Measurements from ENCODE around the gene SH3D19. TPM values are rescaled to one million over a fixed set of nuclear protein-coding genes. Genes with fewer than 3 reads are reported as not detected.
"Not testable (repeated sequence)": the region's sequence is repeated elsewhere in the genome, so short reads cannot be mapped to it uniquely, and the experiment has no call there.

Gene SH3D19
- total RNA-seq, 2 experiments from 2014 or later = not detected

- Mint-ChIP-seq H3K9me3 (peaks cover 1% of the 10 kb centered on the region), H3K36me3 (no peaks in the 10 kb centered on the region), H3K27me3 (peaks cover 30% of the 10 kb centered on the region), H3K4me1 (no peaks in the 10 kb centered on the region), H3K27ac (no peak overlapping the region), H3K4me3 (no peak overlapping the region)
- no peak for DNase-seq
Observed at GRCh38 chr4:151331276-151332042, 6.1 kb upstream of the SH3D19 start.

DNA sequence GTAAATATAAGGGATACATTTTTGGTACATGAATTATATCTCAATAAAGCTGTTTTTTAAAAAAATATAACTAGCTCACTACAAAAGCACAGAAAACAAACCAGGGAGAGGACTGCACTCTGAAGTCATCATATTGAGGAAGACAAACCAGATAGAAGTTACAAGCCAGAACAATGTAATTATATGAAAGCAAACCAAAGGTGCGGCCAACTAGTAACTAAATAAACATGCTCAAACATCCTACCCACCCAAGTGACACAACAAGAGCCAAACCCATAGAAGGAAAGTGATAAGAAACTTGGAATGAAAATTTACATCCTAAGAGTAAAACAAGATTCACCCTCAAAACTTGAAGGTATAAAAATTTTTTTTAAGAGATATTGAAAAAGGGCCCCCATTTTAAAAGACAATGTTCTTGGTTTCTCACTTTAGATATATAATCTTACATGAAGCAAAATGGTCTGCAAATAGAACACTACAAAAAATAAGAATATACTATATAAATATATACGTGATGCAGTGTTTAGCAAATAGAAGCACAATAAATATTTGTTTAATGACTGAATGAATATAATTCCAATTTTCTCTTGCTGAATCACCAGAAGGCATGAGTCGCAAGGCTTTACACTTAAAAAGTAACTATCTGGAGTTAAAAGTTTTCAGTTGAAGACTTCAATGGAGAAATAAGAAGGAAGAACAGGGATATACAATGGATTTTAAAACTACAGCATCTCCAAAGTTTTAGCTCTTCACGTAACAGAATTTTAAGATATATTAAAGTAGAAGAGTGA, 4.0 kb upstream of the SH3D19 start:
- H3K36me3 Mint-ChIP-seq = no peaks in the 10 kb centered on the region
- no peak for DNase-seq
- H3K4me3 Mint-ChIP-seq = no peak overlapping the region
- peaks cover 1% of the 10 kb centered on the region for H3K9me3 Mint-ChIP-seq
- peaks cover 39% of the 10 kb centered on the region for H3K27me3 Mint-ChIP-seq
- H3K4me1 Mint-ChIP-seq = peaks cover 3% of the 10 kb centered on the region
- no peak overlapping the region for H3K27ac Mint-ChIP-seq

- Mint-ChIP-seq H3K4me3 (peak overlapping the region; percentile 81), H3K36me3 (no peaks in the 10 kb centered on the region), H3K4me1 (peaks cover 6% of the 10 kb centered on the region), H3K27ac (no peak overlapping the region), H3K9me3 (no peaks in the 10 kb centered on the region), H3K27me3 (peaks cover 61% of the 10 kb centered on the region)
- DNase-seq = no peak
Observed at GRCh38 chr4:151325949-151326246, 493 bp upstream of the SH3D19 start.

GRCh38 chr4:151324752-151325110, 674 bp downstream of the SH3D19 start:
- Mint-ChIP-seq H3K27ac (no peak overlapping the region), H3K4me3 (peak overlapping the region; percentile 15), H3K9me3 (no peaks in the 10 kb centered on the region), H3K27me3 (peaks cover 69% of the 10 kb centered on the region), H3K36me3 (no peaks in the 10 kb centered on the region), H3K4me1 (peaks cover 6% of the 10 kb centered on the region)
- peak; percentile 28 for DNase-seq

- no peak for DNase-seq
- Mint-ChIP-seq H3K9me3 (no peaks in the 10 kb centered on the region), H3K27ac (no peak overlapping the region), H3K4me3 (no peak overlapping the region), H3K27me3 (peaks cover 69% of the 10 kb centered on the region), H3K36me3 (no peaks in the 10 kb centered on the region), H3K4me1 (peaks cover 6% of the 10 kb centered on the region)
Observed at GRCh38 chr4:151324124-151324751, 1.2 kb downstream of the SH3D19 start.

- H3K27ac Mint-ChIP-seq = no peak overlapping the region
- H3K36me3 Mint-ChIP-seq = no peaks in the 10 kb centered on the region
- peaks cover 6% of the 10 kb centered on the region for H3K4me1 Mint-ChIP-seq
- H3K27me3 Mint-ChIP-seq = peaks cover 66% of the 10 kb centered on the region
- H3K9me3 Mint-ChIP-seq = no peaks in the 10 kb centered on the region
- no peak for DNase-seq
- no peak overlapping the region for H3K4me3 Mint-ChIP-seq
Observed at GRCh38 chr4:151323667-151324066, 1.7 kb downstream of the SH3D19 start.

DNA sequence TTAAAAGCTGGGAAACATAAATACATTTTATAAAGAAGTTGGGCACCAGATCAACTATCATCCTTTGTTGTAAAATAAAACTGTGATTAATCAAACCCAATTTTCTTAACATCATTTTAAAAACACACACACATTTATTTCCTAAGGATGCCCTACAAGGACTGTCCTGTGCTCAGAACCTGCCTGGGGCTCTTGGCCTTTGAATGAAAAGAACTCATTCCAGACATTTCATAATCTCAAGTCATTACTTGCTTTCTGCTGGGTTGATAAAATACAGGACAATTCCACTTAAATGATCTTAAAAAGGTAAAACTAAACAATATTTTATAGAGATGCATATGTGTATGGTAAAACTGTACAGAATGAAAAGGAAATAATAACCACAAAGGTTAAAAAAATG, 2.8 kb downstream of the SH3D19 start:
- no peak for DNase-seq
- H3K9me3 Mint-ChIP-seq = no peaks in the 10 kb centered on the region
- peaks cover 6% of the 10 kb centered on the region for H3K4me1 Mint-ChIP-seq
- H3K27me3 Mint-ChIP-seq = peaks cover 62% of the 10 kb centered on the region
- H3K4me3 Mint-ChIP-seq = no peak overlapping the region
- H3K36me3 Mint-ChIP-seq = no peaks in the 10 kb centered on the region
- no peak overlapping the region for H3K27ac Mint-ChIP-seq

DNA sequence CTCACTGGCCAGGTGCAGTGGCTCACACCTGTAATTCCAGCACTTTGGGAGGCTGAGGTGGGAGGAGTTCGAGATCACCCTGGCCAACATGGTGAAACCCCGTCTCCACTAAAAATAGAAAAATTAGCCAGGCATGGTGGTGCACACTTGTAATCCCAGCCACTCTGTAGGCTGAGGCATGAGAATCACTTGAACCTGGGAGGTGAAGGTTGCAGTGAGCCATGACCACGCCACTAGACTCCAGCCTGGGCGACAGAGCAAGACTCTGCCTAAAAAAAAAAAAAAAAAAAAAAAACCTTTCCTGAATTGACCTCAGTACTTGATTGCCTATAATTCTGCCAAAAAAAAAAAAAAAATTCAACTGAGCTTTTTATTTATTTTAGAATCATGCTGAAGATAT, 3.2 kb downstream of the SH3D19 start:
- H3K27me3 Mint-ChIP-seq = peaks cover 63% of the 10 kb centered on the region
- not testable (repeated sequence) for H3K9me3 Mint-ChIP-seq, H3K4me3 Mint-ChIP-seq, H3K27ac Mint-ChIP-seq, H3K36me3 Mint-ChIP-seq, H3K4me1 Mint-ChIP-seq, DNase-seq

DNA sequence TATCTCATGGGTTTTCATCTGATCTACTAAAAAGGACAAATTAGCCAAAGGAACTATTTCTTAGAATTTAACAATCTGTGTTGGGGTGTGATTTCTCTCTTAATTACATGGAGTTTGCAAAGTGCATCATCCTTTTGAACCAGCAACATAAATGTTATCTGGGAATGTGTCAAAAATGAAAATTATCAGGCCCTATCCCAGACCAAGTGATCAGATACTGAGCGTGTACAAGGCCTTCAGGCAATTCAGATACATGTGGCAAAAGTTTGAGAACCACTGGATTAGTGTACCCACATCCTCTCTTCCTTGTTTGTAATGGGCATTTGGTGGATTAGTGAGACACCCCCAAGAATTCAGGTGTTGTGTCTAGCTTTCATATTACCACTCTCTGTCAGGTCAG, 3.8 kb downstream of the SH3D19 start:
- Mint-ChIP-seq H3K4me3 (no peak overlapping the region), H3K27ac (no peak overlapping the region), H3K27me3 (peaks cover 61% of the 10 kb centered on the region), H3K4me1 (peaks cover 6% of the 10 kb centered on the region), H3K36me3 (no peaks in the 10 kb centered on the region), H3K9me3 (no peaks in the 10 kb centered on the region)
- no peak for DNase-seq

DNA sequence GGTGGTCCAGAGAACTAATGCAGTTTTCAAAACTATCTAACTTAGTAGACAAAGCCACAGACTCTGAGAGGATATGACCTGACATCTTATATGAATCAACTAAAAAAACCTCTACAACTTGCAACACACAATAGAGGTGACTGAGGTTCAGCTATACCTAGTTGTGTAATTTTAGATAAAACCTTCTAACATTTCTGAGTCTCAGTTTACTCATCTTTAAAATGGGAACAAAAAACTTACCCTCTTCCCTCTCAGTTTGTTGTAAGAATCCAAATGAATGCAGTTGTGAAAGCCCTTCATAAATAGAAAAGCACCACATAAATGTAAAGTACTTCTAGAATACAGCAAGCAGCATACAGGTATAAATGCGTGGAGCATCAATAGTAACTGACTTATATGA, 5.9 kb downstream of the SH3D19 start:
- Mint-ChIP-seq H3K36me3 (no peaks in the 10 kb centered on the region), H3K4me1 (peaks cover 4% of the 10 kb centered on the region), H3K27ac (no peak overlapping the region), H3K27me3 (peaks cover 47% of the 10 kb centered on the region), H3K4me3 (no peak overlapping the region), H3K9me3 (no peaks in the 10 kb centered on the region)
- DNase-seq = no peak

GRCh38 chr4:151318307-151319006, 6.9 kb downstream of the SH3D19 start:
- no peak for DNase-seq
- Mint-ChIP-seq H3K4me3 (no peak overlapping the region), H3K36me3 (no peaks in the 10 kb centered on the region), H3K4me1 (no peaks in the 10 kb centered on the region), H3K27me3 (peaks cover 36% of the 10 kb centered on the region), H3K9me3 (no peaks in the 10 kb centered on the region), H3K27ac (no peak overlapping the region)

GRCh38 chr4:151316645-151317044, 8.8 kb downstream of the SH3D19 start:
- Mint-ChIP-seq H3K27ac (no peak overlapping the region), H3K27me3 (peaks cover 24% of the 10 kb centered on the region), H3K4me3 (no peak overlapping the region), H3K36me3 (no peaks in the 10 kb centered on the region), H3K4me1 (no peaks in the 10 kb centered on the region), H3K9me3 (no peaks in the 10 kb centered on the region)
- DNase-seq = no peak

- DNase-seq = no peak
- no peaks in the 10 kb centered on the region for H3K4me1 Mint-ChIP-seq
- peaks cover 11% of the 10 kb centered on the region for H3K27me3 Mint-ChIP-seq
- no peak overlapping the region for H3K4me3 Mint-ChIP-seq
- H3K27ac Mint-ChIP-seq = no peak overlapping the region
- H3K36me3 Mint-ChIP-seq = no peaks in the 10 kb centered on the region
- H3K9me3 Mint-ChIP-seq = no peaks in the 10 kb centered on the region
Observed at GRCh38 chr4:151315212-151315886, 10.1 kb downstream of the SH3D19 start.

GRCh38 chr4:151314479-151314878, 10.9 kb downstream of the SH3D19 start:
- Mint-ChIP-seq H3K4me3 (no peak overlapping the region), H3K36me3 (no peaks in the 10 kb centered on the region), H3K9me3 (no peaks in the 10 kb centered on the region), H3K27ac (no peak overlapping the region), H3K27me3 (peaks cover 10% of the 10 kb centered on the region), H3K4me1 (no peaks in the 10 kb centered on the region)
- DNase-seq = no peak

GRCh38 chr4:151314010-151314355, 11.4 kb downstream of the SH3D19 start:
- H3K27ac Mint-ChIP-seq = no peak overlapping the region
- H3K27me3 Mint-ChIP-seq = peaks cover 11% of the 10 kb centered on the region
- no peaks in the 10 kb centered on the region for H3K4me1 Mint-ChIP-seq
- DNase-seq = no peak
- H3K36me3 Mint-ChIP-seq = no peaks in the 10 kb centered on the region
- H3K4me3 Mint-ChIP-seq = no peak overlapping the region
- no peaks in the 10 kb centered on the region for H3K9me3 Mint-ChIP-seq

All from activated naive CD8-positive, alpha-beta T cell treated with anti-CD3 and anti-CD28 coated beads for 36 hours (primary cell).